K562 (cell line): ENCODE results near the gene MTMR3. TPM values are rescaled to one million over a fixed set of nuclear protein-coding genes. Genes with fewer than 3 reads are reported as not detected.

Experiments
- ASH1L ChIP-seq: fragments of 450-650 bp; IDR thresholded peaks from 2 replicates; pipeline ENCODE4 v1.6.1; 2018; ENCODE audit warnings: borderline replicate concordance, mild to moderate bottlenecking, low read depth; ENCODE audit not compliant: partially characterized antibody
- BHLHE40 ChIP-seq: IDR thresholded peaks from 2 replicates; pipeline ENCODE4 v1.6.1; 2011; ENCODE audit warnings: low read length, improper control_type of control experiment
- CBX1 ChIP-seq: sonication (generic); IDR thresholded peaks from 2 replicates; pipeline ENCODE4 v1.6.1; 2016; ENCODE audit warnings: antibody characterized with exemption, low read depth, mild to moderate bottlenecking
- GTF2F1 ChIP-seq: IDR thresholded peaks from 2 replicates; pipeline ENCODE4 v1.6.1; 2011; ENCODE audit warnings: low read depth, low read length, improper control_type of control experiment
- JUN ChIP-seq, 2 experiments: sonication (generic) in 1 of 2; formaldehyde crosslinking in 1 of 2; IDR thresholded peaks; 2 replicates each; pipeline versions ENCODE4 v1.6.1 to v1.8.0; 2012 to 2022; ENCODE audit warnings: borderline replicate concordance in 2 of 2, mild to moderate bottlenecking in 2 of 2, improper control_type of control experiment in 1 of 2, low read depth in 1 of 2, low read length in 1 of 2, missing genetic modification reagents in 1 of 2
- KDM1A ChIP-seq, 2 experiments: fragments of 450-650 bp; IDR thresholded peaks; 2 replicates each; pipeline ENCODE4 v1.6.1; 2016; ENCODE audit warnings: mild to moderate bottlenecking in 2 of 2
- LARP7 ChIP-seq: fragments of 450-650 bp; IDR thresholded peaks from 2 replicates; pipeline ENCODE4 v1.6.1; 2016
- MECOM ChIP-seq: fragments of 250-450 bp; sonication (Bioruptor Pico); IDR thresholded peaks from 2 replicates; pipeline ENCODE4 v1.8.0; 2022; ENCODE audit warnings: inconsistent platforms
- NCOA4 ChIP-seq: fragments of 450-650 bp; IDR thresholded peaks from 2 replicates; pipeline ENCODE4 v1.6.1; 2018; ENCODE audit warnings: mild to moderate bottlenecking; ENCODE audit not compliant: partially characterized antibody
- RFX1 ChIP-seq: fragments of 450-650 bp; IDR thresholded peaks from 2 replicates; pipeline ENCODE4 v1.6.1; 2016; ENCODE audit warnings: mild to moderate bottlenecking, moderate library complexity
- SAFB ChIP-seq: fragments of 200-400 bp; formaldehyde crosslinking; IDR thresholded peaks from 2 replicates; pipeline ENCODE4 v1.6.1; 2017; ENCODE audit warnings: low read depth, low read length, borderline replicate concordance
- SMARCC2 ChIP-seq: fragments of 450-650 bp; IDR thresholded peaks from 2 replicates; pipeline ENCODE4 v1.6.1; 2017; ENCODE audit warnings: antibody characterized with exemption, moderate library complexity, mild to moderate bottlenecking, low read depth
- SP1 ChIP-seq: sonication (generic); formaldehyde crosslinking; IDR thresholded peaks from 2 replicates; pipeline ENCODE4 v1.8.1; 2022; ENCODE audit warnings: mild to moderate bottlenecking, missing genetic modification reagents
- SPI1 ChIP-seq: IDR thresholded peaks from 2 replicates; pipeline ENCODE4 v1.6.1; 2011; ENCODE audit warnings: low read depth, low read length, control low read depth, borderline replicate concordance
- TAF9B ChIP-seq: fragments of 450-650 bp; IDR thresholded peaks from 2 replicates; pipeline ENCODE4 v1.6.1; 2018; ENCODE audit warnings: mild to moderate bottlenecking; ENCODE audit not compliant: partially characterized antibody
- ZNF12 ChIP-seq: sonication (generic); formaldehyde crosslinking; IDR thresholded peaks from 2 replicates; pipeline ENCODE4 v1.4.0; 2020; ENCODE audit warnings: mild to moderate bottlenecking, missing genetic modification reagents
- ZNF253 ChIP-seq: fragments of 250-450 bp; sonication (Bioruptor Pico); conservative IDR thresholded peaks from 2 replicates; pipeline ENCODE4 v1.6.1; 2021; ENCODE audit warnings: mild to moderate bottlenecking
- ZNF707 ChIP-seq: fragments of 250-450 bp; sonication (Bioruptor Pico); conservative IDR thresholded peaks from 2 replicates; pipeline ENCODE4 v1.8.0; 2022; ENCODE audit warnings: inconsistent platforms, mild to moderate bottlenecking, moderate library complexity
- polyA plus RNA-seq, 8 experiments: library from polyadenylated mRNA; depleted of rRNA in 4 of 8; stranded (reverse) in 5 of 8; unstranded in 3 of 8; fragments of >200 nt; fragmentation: Nextera tagmentation in 2 of 8; fragmentation: Illumina TruSeq in 1 of 8; extraction: Ambion mirVana in 2 of 8; extraction: Trizol in 1 of 8; gene quantifications; 2 replicates each; pipeline versions ENCODE4 v1.2.1 to v1.2.3, GENCODE V29; 2011 to 2014; ENCODE audit warnings: inconsistent platforms in 1 of 8, missing spikeins in 1 of 8
- total RNA-seq, 7 experiments: library from RNA; depleted of rRNA in 6 of 7; stranded (reverse); fragments of >200 nt in 6 of 7; fragmentation: Illumina TruSeq in 2 of 7; extraction: Trizol in 2 of 7; gene quantifications; 2 replicates each; pipeline versions ENCODE4 v1.2.1 to v1.2.3, GENCODE V29; 2011 to 2021; ENCODE audit warnings: low replicate concordance in 1 of 7
- TF ChIP-seq, protein P1 (sequence below), 2 experiments: fragments of 150-350 bp in 1 of 2; IDR thresholded peaks; 2 replicates each; pipeline ENCODE4 v1.6.1; 2012 to 2016; ENCODE audit warnings: low read depth in 2 of 2, low read length in 2 of 2, mild to moderate bottlenecking in 1 of 2, moderate library complexity in 1 of 2
- TF ChIP-seq, protein P2 (sequence below): sonication (generic); formaldehyde crosslinking; IDR thresholded peaks from 2 replicates; pipeline ENCODE4 v1.8.1; 2023; ENCODE audit warnings: mild to moderate bottlenecking, missing genetic modification reagents
- TF ChIP-seq, protein P3 (sequence below): fragments of 450-650 bp; IDR thresholded peaks from 2 replicates; pipeline ENCODE4 v1.6.1; 2016; ENCODE audit warnings: missing biosample characterization, missing genetic modification characterization
- TF ChIP-seq, protein P4 (sequence below), 2 experiments: fragments of 450-650 bp; IDR thresholded peaks; 2 replicates each; pipeline ENCODE4 v1.6.1; 2016

Gene MTMR3
- total and polyA plus RNA-seq, 9 of the 15 experiments (the other 6 are each of a cell fraction or from before 2014, with no cell fraction given), result 1.6 to 13.7 (median 7.9) TPM

DNA sequence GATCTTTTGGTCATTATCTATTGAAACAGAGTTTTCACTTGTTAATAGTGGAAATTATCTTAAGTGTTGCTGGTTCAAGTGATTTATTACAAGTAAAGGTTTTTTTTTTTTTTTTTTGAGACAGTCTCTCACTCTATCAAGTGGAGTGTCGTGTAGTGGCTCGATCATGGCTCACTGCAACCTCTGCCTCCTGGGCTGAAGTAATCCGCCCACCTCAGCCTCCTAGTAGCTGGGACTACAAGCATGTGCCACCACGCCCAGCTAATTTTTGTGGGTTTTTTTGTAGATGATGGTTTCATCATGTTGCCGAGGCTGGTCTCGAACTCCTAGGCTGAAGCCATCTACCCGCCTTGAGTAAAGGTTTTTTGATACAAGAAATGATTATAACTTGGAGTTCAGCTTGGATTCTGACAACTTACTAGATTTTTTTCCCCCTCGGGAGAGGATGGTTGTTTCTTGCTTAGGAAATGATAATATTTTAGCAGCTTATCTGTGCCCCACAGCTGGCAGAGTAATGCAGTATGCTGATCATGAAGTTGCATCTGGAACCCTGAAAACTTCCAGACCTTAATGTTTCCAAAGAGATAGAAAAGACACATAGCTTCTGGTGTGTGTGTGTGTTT is 68.9 kb downstream of the MTMR3 start (continued):
- TF ChIP-seq ZNF12 (CRISPR knock-in tag), result no peak
- peak; percentile 85; the same call in 1 of the 2 replicates for TF ChIP-seq SMARCC2
- TF ChIP-seq, protein P1, sequence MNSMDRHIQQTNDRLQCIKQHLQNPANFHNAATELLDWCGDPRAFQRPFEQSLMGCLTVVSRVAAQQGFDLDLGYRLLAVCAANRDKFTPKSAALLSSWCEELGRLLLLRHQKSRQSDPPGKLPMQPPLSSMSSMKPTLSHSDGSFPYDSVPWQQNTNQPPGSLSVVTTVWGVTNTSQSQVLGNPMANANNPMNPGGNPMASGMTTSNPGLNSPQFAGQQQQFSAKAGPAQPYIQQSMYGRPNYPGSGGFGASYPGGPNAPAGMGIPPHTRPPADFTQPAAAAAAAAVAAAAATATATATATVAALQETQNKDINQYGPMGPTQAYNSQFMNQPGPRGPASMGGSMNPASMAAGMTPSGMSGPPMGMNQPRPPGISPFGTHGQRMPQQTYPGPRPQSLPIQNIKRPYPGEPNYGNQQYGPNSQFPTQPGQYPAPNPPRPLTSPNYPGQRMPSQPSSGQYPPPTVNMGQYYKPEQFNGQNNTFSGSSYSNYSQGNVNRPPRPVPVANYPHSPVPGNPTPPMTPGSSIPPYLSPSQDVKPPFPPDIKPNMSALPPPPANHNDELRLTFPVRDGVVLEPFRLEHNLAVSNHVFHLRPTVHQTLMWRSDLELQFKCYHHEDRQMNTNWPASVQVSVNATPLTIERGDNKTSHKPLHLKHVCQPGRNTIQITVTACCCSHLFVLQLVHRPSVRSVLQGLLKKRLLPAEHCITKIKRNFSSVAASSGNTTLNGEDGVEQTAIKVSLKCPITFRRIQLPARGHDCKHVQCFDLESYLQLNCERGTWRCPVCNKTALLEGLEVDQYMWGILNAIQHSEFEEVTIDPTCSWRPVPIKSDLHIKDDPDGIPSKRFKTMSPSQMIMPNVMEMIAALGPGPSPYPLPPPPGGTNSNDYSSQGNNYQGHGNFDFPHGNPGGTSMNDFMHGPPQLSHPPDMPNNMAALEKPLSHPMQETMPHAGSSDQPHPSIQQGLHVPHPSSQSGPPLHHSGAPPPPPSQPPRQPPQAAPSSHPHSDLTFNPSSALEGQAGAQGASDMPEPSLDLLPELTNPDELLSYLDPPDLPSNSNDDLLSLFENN (IDR thresholded peaks at IDR 0.05; ENCODE audit: low read depth in 2 of 2, low read length in 2 of 2), result peak in 1 of 2 experiments; percentile 90; a peak in 2 of 4 replicates
- no peak for TF ChIP-seq CBX1
- TF ChIP-seq, protein P2, sequence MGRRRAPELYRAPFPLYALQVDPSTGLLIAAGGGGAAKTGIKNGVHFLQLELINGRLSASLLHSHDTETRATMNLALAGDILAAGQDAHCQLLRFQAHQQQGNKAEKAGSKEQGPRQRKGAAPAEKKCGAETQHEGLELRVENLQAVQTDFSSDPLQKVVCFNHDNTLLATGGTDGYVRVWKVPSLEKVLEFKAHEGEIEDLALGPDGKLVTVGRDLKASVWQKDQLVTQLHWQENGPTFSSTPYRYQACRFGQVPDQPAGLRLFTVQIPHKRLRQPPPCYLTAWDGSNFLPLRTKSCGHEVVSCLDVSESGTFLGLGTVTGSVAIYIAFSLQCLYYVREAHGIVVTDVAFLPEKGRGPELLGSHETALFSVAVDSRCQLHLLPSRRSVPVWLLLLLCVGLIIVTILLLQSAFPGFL (CRISPR knock-in tag), result no peak
- TF ChIP-seq NCOA4, result no peak
- TF ChIP-seq RFX1, result no peak
- no peak for TF ChIP-seq BHLHE40
- no peak for TF ChIP-seq TAF9B
- TF ChIP-seq LARP7, result no peak
- no peak for TF ChIP-seq GTF2F1
- no peak for TF ChIP-seq ZNF253 (CRISPR knock-in tag)
- TF ChIP-seq SAFB, result no peak
- TF ChIP-seq, protein P3, sequence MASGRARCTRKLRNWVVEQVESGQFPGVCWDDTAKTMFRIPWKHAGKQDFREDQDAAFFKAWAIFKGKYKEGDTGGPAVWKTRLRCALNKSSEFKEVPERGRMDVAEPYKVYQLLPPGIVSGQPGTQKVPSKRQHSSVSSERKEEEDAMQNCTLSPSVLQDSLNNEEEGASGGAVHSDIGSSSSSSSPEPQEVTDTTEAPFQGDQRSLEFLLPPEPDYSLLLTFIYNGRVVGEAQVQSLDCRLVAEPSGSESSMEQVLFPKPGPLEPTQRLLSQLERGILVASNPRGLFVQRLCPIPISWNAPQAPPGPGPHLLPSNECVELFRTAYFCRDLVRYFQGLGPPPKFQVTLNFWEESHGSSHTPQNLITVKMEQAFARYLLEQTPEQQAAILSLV (tag), result no peak
- no peak for TF ChIP-seq SP1 (CRISPR knock-in tag)
- peak; percentile 67 to 72; a peak in 2 of 4 replicates for TF ChIP-seq KDM1A (IDR thresholded peaks at IDR 0.05)
- TF ChIP-seq, protein P4, sequence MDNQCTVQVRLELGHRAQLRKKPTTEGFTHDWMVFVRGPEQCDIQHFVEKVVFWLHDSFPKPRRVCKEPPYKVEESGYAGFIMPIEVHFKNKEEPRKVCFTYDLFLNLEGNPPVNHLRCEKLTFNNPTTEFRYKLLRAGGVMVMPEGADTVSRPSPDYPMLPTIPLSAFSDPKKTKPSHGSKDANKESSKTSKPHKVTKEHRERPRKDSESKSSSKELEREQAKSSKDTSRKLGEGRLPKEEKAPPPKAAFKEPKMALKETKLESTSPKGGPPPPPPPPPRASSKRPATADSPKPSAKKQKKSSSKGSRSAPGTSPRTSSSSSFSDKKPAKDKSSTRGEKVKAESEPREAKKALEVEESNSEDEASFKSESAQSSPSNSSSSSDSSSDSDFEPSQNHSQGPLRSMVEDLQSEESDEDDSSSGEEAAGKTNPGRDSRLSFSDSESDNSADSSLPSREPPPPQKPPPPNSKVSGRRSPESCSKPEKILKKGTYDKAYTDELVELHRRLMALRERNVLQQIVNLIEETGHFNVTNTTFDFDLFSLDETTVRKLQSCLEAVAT (IDR thresholded peaks at IDR 0.05), result no peak
- TF ChIP-seq JUN (IDR thresholded peaks at IDR 0.05; ENCODE audit: borderline replicate concordance, low read depth, low read length), result no peak
- no peak for TF ChIP-seq JUN (CRISPR knock-in tag; IDR thresholded peaks at IDR 0.05; ENCODE audit: borderline replicate concordance)
- TF ChIP-seq ZNF707 (CRISPR knock-in tag), result no peak
- TF ChIP-seq SPI1, result no peak
- TF ChIP-seq MECOM (CRISPR knock-in tag), result no peak
- TF ChIP-seq ASH1L, result no peak
